Activated CD4-positive, alpha-beta T cell treated with anti-CD3 and anti-CD28 coated beads for 4 hours (primary cell): ENCODE measurements around the gene SULF2.

Experiments
- DNase-seq, 2 donors: peaks; one replicate each; pipeline ENCODE4 v3.0.0-alpha.2; 2020

SULF2 gene

DNA sequence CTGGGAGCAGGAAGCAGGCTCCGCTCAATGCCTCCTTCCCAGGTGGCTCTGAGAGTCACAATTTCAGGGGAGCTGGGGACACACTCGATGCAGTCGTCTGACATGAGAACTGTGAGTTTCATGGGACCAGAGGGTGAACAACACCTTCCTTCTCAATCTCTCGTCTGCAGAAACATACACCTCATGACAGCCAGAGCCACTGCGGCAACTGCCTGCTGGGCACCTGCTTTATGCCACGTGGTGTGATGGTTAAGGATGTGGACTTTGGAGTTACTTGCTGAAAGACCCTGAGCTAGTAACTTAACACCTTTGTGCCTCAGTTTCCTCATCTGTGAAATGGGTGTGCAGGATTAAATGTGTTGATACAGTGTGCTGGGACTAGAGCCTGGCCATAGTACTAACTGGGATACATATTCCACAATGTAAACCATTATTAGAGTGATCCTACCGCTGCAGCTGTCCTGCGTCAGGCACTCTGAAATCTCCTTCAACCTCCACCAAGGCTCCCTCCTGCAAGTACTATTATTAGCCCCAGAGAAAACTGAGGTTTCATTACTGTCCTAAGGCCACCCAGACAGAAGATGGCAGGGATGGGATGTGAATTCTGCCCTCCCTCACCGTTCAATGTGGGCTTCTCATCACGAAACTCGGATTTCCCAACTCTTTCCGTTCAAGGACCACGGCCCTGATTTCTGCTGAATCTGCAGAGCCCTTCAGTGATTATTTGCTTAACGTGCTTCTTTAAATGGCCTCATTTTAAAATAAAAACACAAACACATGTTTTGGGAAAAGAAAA is 24.4 kb downstream of the SULF2 start:
- DNase-seq: no peak

DNA sequence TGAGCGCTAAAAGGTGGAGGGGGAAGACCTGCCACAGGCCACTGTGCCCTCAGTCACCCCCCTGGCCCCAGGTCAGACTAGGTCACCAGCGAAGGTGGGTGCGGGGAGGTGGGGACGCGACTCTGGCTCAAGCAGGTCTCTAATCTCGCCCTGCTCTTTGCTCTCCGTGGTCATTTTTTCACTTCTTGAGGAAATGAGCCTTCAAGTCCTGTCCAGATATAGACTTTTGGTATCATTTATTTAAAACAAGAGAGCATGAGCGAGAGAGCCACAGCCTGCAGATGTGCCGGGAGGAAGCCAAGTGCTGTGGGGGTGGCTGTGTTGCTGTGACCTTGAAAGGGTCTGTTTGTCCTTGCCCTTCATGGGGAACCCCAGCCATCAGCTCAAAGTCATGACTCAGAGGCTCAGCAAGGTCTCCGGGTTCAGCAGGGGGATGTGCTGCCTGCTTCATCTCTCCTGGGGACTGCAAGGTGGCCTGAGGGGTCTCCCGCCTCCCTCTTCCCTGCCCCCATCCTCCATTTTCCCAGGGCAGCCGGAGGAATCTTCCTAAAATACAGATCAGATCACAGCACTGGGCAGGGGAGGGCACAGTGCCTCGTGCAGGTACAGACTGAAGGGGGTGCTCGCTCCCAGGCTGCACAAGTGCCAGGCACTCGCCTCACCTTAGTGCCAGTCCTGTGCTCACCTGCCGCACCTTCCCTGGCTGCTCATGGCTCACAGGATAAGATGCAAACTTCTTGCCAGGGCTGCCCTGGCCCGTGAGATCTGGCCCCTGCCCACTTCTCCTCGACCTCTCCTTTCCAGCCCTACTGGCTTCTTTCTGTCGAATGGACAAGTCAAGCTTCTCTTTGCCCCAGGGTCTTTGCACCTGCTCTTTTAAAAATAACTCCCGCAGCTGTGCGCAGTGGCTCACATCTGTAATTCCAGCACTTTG is 26.5 kb downstream of the SULF2 start:
- DNase-seq: no peak

DNA sequence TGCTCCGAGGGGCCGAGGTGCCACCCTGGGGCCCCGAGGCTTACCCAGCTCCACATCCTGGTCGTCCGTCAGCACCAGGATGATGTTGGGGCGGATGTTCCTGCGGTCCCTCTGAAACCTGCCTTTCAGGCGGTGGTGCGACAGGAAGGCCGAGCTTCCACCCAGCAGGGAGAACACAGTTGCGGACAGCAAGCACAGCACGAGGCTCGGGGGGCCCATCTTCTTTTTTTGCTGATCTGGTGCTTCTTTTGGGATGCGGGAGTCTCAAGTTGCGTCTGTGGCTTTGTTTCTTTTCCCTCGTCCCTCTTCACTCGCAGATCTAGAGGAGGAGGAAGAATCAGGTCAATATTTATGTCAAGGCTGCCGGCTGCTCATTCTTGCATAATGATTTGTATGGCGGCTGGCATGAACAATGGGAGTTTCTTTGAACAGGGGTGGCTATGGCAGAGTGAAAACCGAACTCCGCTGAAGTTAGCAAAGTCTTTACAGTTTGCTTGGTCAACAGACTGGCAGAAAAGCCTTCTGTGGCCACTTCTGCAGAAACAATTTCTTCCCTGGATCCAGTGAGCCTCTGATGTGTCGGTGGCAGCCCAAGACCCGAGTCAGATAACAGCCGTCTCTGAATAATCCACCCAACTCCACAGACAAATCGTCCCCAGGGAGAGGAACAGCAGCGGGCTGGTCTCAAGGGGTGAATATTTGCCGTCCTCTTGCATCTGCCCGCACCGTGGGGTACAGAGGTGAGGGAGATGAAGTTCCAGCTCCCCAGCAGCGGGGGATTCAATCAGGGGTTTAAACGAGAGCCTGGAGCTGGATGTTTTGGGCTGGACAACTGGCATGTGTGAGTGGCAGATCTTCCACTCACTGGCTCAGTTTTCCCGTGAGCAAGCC is 27.9 kb downstream of the SULF2 start:
- DNase-seq: no peak

DNA sequence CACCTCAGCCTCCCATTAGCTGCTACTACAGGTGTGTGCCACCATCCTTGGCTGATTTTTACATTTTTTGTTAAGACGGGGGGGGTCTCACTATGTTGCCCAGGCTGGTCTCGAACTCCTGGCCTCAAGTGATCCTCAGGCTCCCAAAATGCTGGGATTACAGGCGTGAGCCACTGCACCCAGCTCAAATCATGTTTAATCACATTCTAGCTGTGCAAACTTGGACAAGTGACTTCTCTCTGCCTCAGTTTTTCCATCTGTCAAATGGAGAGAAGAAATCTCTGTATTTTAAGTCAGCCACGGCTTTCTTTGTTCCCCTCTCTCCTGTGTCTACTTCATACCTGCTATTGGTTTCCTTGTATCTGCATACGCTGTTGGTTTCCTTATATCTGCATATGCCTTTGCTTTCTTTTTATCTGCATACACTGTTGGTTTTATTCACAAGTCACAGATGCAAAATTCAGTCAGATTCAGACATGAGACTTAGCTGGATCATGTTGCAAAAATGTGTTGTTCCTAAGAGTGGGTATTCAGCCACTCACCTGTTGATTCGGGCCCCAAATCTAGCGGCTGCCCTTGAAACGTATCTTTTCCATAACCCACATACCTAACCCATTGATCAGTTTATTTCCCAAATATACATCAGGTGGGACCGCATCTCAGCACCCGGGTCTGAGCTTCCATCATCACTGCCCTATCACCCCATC is 30.2 kb downstream of the SULF2 start:
- no peak for DNase-seq

DNA sequence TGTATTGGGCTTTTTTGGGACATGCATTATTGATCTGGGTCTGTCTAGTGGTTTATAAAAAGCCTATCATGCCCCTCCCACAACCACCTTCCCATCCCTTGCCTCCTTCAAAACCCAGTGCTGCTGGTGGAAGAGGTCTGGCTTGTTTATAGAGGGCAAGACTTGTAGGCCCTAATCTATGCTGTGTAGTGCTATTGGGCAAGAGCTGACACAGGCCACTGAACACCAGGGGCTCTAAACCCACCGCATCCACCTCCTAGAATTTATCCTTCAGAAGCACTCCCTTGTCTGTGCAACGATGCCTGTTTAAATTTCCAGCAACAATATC is 30.9 kb downstream of the SULF2 start:
- no peak for DNase-seq

DNA sequence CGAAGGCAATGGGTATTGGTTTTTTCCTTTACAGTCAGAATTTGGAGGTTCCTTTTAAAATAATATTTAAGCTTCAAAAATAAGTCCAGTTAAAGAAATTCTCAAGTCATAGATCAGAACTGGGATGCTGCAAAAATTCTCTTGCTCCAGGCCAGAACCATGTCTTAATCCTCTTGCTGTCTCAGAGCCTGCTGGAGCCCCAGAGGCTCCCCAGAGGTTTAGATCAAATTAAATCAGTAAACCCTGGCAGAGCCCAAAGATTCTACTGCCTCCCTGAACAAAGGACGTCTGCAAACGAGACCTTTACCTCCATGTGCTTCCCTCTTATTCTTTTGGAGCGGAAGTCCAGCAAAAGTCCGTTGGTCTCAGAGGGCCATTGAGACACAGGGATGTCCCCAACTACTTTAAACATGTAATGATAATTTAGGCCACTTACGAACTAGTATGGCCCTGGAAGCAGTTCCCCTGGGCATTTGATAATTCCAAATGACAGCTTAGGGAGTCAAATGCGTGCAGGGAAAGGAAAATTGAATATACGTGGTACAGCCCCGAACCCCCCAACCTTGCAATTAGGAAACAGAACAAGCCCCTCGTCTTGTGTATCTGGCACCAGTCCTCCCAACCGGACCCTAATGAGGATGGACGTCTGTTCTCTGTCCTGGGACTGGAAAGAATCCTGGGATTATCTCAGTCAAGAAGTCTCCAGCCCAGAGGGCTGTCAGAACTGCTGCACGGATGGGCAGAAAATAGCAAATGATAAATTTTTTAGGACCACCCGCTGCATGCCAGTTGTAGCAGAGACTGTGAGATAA is 31.5 kb downstream of the SULF2 start:
- no peak for DNase-seq

DNA sequence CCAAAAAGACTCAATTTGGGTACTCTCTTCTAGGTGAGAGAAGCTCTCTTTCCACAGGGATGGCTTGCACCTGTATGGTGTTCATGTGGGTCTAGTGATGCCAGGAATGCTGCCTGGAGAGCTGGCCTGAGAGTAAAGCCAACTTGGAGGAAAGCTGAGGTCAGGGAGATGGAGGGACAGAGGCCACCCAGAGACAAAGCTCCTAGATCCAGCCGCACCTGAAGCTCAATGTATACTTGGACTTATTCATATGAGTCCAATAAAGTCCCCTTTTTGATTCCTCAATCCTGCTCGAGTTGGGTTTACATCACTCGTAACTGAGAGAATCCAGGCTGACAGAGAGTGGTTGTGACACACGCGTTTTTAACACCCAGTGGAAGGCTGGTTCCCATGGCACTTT is 33.8 kb downstream of the SULF2 start:
- no peak for DNase-seq

DNA sequence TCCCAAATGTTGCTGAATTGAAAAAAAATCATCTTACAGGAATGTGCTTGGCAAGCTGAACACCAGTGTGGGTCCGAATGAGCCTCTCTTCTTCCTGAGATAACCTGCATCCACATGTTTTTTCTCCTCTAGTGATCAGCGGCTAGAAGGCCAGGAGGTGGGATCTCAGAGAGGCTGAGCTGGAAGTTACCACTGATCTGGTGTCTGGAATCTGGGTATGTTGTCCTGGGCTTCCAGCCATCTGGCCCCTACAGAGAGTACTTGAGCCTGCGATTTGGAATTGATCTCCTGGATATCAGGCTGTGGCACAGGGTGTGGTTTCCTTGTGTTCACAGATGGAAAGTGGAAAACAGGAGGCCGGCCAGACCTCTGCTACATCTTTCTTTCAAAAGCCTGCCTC is 35.9 kb downstream of the SULF2 start:
- DNase-seq: no peak

DNA sequence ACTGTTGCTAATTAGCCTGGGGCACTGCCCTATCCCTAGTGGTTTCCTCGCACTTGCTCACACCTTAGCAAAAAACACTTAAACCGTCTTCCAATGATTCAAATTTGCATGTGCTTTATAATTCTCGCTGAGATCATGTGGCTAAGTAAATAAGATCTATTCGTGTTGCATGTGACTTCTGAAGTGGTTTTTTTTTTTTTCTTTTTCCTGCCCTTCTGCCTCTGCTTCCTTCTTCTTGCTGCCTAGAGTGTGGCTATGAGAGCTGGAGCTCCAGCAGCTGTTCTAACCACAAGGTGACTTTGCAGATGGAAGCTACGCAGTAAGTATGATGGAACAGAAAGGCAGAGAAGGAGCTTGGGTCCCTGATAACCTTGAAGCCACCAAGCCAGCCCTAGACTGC is 36.5 kb downstream of the SULF2 start:
- DNase-seq: no peak

DNA sequence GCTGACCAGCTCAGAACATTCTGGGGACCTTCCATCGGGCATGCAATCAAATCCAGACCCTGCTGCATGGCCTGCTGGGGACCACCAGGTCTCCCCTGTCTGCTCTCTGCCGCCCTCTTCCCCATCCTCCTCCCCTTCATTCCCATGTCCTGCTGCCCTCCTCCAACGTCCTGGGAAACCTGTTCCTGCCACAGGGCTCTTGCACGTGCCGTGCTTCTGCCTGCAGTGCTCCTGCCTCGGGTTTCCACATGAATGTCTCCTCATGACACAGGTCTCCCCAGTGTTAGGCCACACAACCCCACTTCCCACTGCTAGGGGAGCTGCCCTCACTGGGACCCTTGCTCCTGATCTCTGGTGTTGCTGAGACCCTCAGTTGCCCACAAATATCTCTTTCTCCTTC is 37.2 kb downstream of the SULF2 start:
- DNase-seq: no peak

DNA sequence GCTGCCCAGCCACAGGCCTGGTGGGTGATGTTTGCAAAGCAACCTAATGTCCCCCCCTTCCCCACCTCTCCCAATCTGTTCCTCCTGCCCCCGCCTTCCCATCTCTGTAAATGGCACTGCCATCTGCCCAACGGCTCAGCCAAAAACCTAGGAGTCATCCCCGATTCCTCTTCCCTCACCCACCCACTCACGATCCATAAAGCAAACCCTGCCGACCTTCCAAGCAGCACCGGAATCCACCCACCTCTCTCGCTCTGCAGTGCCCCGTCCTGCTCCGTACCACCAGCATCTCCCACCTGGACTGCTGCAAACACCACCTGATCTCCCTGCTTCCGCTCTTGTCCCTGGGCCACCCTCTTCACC is 37.6 kb downstream of the SULF2 start:
- no peak for DNase-seq

DNA sequence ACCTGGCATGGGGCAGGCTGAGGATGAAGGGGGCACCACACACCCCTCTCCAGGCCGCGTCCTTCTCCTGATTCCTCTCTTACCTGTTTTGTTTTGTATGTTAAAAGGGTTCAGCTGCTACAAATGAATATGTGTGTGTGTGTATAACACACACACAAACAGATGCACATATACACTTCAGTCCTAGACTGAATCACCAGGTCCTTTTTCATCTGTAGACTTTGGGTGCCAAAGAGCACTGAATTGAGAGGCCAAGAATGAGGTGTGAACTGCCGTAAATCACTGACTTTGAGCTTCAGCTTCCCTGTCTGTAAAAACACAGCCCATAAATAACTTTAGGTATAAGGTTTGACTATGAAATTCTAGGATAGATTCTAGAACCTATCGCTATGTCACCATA is 40.5 kb downstream of the SULF2 start:
- no peak for DNase-seq

DNA sequence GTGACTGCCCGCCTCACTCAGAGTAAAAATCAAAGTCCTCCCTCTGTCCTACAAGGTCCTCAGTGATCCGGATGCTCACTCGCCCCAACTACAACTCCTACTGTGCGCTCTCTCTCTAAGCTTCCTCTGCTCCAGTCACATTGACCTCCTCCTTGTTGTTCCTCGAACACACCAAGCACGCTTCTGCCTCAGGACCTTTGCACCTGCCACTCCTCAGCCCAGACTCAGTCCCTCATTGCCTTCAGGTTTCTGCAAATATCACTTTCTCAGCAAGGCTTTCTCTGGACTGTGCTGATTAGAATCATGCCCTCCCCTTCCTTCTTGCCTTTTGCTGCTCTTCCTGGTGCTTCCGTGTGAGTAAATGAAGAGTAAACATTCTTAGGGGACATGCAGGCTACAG is 41.6 kb downstream of the SULF2 start:
- DNase-seq: no peak

DNA sequence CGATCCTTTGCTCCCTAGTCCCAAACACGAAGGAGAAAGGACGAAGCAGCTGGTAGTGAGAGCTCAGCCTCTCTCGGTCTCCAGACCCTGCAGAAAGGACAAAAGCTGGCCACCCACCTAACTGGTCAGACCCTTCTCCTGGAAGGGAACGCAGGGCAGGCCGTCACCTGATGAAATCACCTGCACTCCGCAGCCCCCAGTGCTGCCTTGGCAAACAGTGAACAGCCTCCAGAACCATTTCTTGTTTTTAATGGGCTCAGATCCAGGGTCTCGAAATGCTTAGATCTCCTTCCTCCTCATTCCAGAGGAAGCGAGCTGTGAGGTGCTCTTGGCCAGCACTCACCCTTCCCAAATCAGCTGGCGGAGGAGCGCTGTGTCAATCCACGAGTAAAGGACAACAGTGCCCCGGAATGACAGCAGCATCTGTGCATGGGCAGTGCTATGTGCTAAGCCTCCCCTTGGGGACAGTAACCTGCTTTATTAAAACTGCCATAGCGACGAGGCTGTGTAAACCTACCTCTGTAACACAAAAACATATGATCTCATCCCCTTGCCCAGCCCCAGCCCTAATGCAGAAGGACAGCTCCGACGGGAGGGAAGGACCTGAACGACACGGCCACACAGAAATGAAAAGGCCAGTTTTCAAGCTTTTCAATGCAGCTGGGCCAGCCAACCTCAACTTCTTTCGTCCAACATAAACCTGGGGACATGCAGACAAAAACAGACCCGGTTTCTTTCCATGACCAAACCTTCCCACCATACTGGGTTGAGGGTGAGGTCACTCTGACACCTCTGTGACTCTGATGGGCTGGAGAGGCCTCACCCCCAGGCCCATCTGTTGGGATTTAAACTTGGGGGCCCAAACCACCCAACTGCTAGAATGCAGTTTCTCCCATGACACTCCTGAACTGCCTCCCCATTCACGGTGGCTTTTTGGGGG is 43.3 kb downstream of the SULF2 start:
- no peak for DNase-seq

DNA sequence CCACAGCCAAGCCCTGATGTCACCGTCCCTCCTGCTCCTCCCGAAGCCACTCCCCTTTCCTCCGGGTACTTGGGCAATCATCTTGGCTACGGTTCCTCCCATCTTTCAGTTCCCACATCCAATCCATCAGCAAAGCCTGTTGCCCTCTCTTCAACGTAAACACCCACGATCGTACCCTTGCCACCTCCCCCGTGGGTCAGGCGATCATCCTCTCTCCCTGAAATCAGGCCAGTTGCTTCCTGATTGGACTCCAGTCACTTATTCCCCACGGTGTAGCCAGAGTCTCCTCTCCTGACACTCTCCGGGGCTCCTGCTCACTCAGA is 44.5 kb downstream of the SULF2 start:
- no peak for DNase-seq

DNA sequence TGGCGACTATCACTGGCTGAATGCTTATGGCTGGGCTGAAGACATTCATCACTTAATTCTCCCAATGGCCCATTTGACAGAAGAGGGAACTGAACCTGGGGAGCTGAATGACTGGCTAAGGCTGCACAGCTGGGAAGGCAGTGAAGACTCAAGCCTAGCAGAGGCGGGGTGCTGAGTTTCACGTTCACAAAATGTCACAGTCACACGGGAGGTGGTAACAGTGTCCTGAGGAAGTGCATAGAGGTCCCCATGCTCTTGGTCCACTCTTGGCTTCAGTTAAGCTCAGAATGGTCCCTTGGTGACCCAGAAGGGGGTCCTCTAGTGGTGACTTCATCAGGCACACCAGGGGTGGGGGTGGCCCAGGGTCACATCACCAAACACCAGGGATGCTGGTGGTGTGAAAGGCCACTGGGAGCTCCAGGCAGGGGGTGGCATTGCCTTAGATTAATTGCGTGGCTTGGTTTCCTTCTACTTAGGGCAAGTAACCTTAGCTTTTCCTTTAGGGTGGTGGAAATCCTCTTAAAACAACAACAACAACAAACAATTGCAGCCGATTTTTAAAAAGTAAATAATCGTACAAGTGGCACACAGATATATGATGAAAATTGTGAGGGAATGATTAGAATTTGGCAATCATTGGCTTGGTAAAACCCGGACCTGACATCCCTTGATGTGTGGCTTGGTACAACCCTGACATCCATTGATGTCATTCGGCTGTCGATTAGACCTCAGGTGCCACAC is 45.0 kb downstream of the SULF2 start:
- DNase-seq: no peak

DNA sequence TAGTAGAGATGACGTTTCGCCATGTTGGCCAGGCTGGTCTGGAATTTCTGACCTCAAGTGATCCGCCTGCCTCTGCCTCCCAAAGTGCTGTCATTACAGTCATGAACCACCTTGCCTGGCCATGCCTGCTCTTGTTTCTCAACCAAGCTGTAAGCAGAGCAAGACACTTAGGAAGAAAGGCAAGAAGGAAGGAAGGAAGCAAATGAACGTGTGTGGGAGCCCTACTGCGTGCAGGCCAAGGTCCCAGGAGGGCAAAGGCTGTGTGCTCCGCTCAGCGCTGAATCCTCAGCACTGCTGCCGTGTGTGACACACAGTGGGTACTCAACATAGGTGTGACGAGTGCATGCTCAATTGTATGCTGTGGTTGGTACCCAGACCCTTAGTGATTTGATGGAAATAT is 47.4 kb downstream of the SULF2 start:
- no peak for DNase-seq

DNA sequence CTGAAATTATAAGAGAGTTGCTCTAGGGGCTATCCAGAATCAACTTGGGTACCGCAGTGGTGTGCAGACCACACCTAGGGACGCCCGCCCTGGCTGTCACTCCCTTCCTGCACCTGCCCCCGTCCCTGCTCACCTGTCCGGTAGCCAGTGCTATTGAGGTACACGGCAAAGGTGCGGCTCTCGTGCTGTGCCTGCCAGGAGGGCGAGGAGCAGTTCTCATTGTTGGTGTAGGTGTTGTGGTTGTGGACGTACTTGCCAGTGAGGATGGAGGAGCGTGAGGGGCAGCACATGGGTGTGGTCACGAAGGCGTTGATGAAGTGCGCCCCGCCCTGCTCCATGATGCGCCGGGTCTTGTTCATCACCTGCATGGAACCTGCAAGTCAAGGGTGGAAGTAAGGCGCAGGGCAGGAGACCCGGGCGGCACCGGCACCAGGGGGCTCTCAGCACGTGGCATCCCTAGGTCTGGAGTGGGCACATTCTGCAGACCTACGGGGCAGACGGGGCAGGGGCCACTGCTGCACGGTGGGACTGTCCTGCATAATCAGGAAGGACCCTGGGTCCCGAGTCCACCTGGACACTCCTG is 48.6 kb downstream of the SULF2 start:
- no peak for DNase-seq
